ENCODE measurements around the gene PRG2. TPM values are rescaled to one million over a fixed set of nuclear protein-coding genes. Genes with fewer than 3 reads are reported as not detected.

PRG2 gene
- total and polyA plus RNA-seq, 9 of the 15 experiments (the other 6 are each of a cell fraction or from before 2014, with no cell fraction given) = 1.8 to 78.0 (median 26.6) TPM

DNA sequence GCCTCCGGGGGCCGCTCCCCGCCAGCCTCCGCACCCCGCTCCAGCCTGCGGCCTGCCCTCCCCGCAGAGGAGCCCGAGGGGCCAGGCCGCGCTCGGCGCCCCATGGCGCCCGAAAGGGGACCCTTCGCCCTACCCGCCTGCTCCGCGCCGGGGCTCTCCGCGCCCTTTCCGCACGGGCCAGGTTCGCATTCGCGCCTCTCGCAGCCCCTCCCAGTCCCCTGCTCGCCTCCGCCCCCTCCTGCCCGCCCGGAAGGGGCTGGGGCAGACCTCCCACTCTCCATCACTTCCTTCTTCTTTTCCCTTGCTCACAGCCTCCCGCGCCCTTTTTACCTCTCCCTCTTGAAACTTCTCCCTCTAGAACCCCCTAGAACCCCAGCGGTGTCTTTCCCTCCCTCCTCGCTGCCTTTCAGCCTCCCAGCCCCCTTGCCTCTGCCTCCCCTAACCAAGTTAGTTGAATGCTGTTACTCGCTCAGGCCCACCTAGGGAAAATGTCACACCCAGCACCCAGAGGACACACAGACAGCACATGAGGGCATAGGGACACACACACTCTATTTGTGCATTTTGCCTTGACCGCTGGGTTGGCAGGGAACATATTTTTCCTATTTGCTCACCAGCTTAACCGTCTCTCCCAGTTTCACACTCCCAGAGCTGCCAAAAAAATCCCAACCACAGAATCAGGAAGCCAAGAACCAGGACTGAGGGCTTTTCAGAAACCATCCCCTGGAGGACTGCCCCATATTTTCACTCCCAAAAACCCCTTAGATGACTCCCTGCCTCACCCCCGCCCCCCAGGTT lies 36.7 kb upstream of the PRG2 start, which contains the start of gene SLC43A3 (continued):
- TF ChIP-seq, protein P1, sequence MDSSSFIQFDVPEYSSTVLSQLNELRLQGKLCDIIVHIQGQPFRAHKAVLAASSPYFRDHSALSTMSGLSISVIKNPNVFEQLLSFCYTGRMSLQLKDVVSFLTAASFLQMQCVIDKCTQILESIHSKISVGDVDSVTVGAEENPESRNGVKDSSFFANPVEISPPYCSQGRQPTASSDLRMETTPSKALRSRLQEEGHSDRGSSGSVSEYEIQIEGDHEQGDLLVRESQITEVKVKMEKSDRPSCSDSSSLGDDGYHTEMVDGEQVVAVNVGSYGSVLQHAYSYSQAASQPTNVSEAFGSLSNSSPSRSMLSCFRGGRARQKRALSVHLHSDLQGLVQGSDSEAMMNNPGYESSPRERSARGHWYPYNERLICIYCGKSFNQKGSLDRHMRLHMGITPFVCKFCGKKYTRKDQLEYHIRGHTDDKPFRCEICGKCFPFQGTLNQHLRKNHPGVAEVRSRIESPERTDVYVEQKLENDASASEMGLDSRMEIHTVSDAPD (CRISPR knock-in tag; IDR thresholded peaks at IDR 0.05) = no peak
- 0 out of 4 replicates have a peak, but pooled peaks of 1 of the 2 experiments have one; percentile 59 for TF ChIP-seq ARNT (IDR thresholded peaks at IDR 0.05)
- no peak for TF ChIP-seq TEAD1 (CRISPR knock-in tag; IDR thresholded peaks at IDR 0.05)
- TF ChIP-seq, protein P2, sequence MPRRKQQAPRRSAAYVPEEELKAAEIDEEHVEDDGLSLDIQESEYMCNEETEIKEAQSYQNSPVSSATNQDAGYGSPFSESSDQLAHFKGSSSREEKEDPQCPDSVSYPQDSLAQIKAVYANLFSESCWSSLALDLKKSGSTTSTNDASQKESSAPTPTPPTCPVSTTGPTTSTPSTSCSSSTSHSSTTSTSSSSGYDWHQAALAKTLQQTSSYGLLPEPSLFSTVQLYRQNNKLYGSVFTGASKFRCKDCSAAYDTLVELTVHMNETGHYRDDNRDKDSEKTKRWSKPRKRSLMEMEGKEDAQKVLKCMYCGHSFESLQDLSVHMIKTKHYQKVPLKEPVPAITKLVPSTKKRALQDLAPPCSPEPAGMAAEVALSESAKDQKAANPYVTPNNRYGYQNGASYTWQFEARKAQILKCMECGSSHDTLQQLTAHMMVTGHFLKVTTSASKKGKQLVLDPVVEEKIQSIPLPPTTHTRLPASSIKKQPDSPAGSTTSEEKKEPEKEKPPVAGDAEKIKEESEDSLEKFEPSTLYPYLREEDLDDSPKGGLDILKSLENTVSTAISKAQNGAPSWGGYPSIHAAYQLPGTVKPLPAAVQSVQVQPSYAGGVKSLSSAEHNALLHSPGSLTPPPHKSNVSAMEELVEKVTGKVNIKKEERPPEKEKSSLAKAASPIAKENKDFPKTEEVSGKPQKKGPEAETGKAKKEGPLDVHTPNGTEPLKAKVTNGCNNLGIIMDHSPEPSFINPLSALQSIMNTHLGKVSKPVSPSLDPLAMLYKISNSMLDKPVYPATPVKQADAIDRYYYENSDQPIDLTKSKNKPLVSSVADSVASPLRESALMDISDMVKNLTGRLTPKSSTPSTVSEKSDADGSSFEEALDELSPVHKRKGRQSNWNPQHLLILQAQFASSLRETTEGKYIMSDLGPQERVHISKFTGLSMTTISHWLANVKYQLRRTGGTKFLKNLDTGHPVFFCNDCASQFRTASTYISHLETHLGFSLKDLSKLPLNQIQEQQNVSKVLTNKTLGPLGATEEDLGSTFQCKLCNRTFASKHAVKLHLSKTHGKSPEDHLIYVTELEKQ (CRISPR knock-in tag; IDR thresholded peaks at IDR 0.05) = no peak
- no peak for TF ChIP-seq ZNF707 (CRISPR knock-in tag; conservative IDR thresholded peaks at IDR 0.05)
- no peak; the same call in 1 of the 2 replicates for TF ChIP-seq ZNF232 (CRISPR knock-in tag; IDR thresholded peaks at IDR 0.05)
- no peak for TF ChIP-seq PHB2 (IDR thresholded peaks at IDR 0.05; ENCODE audit: low read depth)
- TF ChIP-seq ZNF77 (CRISPR knock-in tag; IDR thresholded peaks at IDR 0.05) = no peak
- no peak for TF ChIP-seq SRSF9 (IDR thresholded peaks at IDR 0.05; ENCODE audit: borderline replicate concordance, low read depth, low read length)
- no peak for TF ChIP-seq ZNF583 (CRISPR knock-in tag; IDR thresholded peaks at IDR 0.05)
- no peak; the same call in 1 of the 2 replicates for TF ChIP-seq TRIM28 (IDR thresholded peaks at IDR 0.05)
- TF ChIP-seq HNRNPLL (IDR thresholded peaks at IDR 0.05; ENCODE audit: low read depth, low read length, poor library complexity, severe bottlenecking) = peak; percentile 75
- TF ChIP-seq, protein P3, sequence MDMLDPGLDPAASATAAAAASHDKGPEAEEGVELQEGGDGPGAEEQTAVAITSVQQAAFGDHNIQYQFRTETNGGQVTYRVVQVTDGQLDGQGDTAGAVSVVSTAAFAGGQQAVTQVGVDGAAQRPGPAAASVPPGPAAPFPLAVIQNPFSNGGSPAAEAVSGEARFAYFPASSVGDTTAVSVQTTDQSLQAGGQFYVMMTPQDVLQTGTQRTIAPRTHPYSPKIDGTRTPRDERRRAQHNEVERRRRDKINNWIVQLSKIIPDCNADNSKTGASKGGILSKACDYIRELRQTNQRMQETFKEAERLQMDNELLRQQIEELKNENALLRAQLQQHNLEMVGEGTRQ (CRISPR knock-in tag; IDR thresholded peaks at IDR 0.05) = no peak
- TF ChIP-seq RBM14 (IDR thresholded peaks at IDR 0.05; ENCODE audit: borderline replicate concordance, insufficient read depth, low read depth, low read length) = 0 out of 2 replicates have a peak, but pooled peaks have one; percentile 59
- no peak for TF ChIP-seq CHD1 (IDR thresholded peaks at IDR 0.05; ENCODE audit: low read length)
- TF ChIP-seq, protein P4, sequence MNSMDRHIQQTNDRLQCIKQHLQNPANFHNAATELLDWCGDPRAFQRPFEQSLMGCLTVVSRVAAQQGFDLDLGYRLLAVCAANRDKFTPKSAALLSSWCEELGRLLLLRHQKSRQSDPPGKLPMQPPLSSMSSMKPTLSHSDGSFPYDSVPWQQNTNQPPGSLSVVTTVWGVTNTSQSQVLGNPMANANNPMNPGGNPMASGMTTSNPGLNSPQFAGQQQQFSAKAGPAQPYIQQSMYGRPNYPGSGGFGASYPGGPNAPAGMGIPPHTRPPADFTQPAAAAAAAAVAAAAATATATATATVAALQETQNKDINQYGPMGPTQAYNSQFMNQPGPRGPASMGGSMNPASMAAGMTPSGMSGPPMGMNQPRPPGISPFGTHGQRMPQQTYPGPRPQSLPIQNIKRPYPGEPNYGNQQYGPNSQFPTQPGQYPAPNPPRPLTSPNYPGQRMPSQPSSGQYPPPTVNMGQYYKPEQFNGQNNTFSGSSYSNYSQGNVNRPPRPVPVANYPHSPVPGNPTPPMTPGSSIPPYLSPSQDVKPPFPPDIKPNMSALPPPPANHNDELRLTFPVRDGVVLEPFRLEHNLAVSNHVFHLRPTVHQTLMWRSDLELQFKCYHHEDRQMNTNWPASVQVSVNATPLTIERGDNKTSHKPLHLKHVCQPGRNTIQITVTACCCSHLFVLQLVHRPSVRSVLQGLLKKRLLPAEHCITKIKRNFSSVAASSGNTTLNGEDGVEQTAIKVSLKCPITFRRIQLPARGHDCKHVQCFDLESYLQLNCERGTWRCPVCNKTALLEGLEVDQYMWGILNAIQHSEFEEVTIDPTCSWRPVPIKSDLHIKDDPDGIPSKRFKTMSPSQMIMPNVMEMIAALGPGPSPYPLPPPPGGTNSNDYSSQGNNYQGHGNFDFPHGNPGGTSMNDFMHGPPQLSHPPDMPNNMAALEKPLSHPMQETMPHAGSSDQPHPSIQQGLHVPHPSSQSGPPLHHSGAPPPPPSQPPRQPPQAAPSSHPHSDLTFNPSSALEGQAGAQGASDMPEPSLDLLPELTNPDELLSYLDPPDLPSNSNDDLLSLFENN (IDR thresholded peaks at IDR 0.05; ENCODE audit: low read depth in 2 of 2, low read length in 2 of 2) = no peak
- no peak; a peak in 1 of 4 replicates for TF ChIP-seq SIN3A (IDR thresholded peaks at IDR 0.05; ENCODE audit: borderline replicate concordance in 2 of 2, control insufficient read depth in 1 of 2, low read depth in 2 of 2, low read length in 2 of 2)
- TF ChIP-seq ZNF766 (CRISPR knock-in tag; conservative IDR thresholded peaks at IDR 0.05) = no peak

All from K562 (cell line).